Renal cortex interstitium (tissue), 11 donors: Measurements from ENCODE around the gene ZNF302. TPM values are rescaled to one million over a fixed set of nuclear protein-coding genes. Genes with fewer than 3 reads are reported as not detected.
A peak's percentile ranks its signal among the peaks of the same experiment; 100 is the strongest.
"Not testable (repeated sequence)": the region's sequence is repeated elsewhere in the genome, so short reads cannot be mapped to it uniquely, and the experiment has no call there.

Experiments
- DNase-seq, 11 donors: peaks; one replicate each; pipeline ENCODE4 v3.0.0-alpha.2; 2013; ENCODE audit warnings: low read depth in 9 of 11, low spot score in 4 of 11; ENCODE audit errors: extremely low read depth in 1 of 11
- polyA plus RNA-seq, 3 donors: library from polyadenylated mRNA; unstranded; fragments of 120-200 nt; gene quantifications; one replicate each; pipeline ENCODE4 v1.2.1, GENCODE V29; 2013; ENCODE audit not compliant: insufficient read length in 3 of 3

ZNF302 gene
- polyA plus RNA-seq, 3 donors = 70.4 to 89.1 (median 88.1) TPM

DNA sequence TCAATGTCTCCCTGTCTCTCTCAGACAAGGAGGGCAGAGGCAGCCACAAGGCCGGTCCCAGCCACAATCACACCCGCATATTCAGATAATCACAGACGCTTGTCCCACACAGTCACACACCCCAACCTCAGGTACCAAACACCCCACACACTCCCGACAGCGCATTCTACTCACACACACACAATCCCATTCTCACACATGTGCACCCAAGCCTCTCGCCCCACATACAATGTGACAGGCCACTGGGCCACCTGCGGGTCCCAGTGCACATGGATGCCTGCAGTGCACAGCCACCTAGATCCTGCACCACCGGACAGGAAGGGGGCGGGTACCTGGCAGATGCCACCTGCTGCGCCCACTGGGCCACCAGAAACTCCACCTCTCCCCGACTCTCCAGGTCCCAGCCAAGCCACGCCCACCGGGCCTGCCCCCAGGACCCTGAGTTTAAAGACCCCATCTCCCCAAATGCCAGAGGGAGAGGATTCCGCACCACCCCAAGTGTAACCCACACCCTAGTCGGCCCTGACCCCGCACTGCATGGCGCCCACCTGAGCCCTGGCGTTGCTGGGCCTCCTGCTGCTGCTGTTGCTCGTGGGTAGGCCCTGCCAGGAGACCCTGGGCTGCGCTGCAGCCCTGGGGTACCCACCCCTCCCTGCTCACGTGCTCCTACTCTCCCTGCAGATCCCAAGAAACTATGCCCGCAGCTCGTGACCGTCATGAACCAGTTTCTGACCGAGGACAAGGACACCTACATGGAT is 11.1 kb upstream of the ZNF302 start:
- no peak for DNase-seq

DNA sequence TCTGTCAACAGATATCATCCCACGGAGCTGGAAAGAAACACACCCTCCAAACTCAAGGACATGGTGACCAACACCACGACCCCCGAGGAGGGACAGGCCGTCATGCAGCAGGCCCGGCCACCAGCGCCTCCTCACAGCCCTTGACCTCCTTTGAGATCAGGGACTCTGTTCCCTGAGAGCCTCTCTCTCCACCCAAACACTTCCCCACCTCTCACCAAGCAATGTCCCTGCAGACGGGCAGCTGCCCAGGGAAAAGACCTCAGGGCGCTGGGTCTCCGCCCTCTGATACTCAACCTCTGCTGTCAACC is 10.6 kb upstream of the ZNF302 start:
- DNase-seq = no peak

DNA sequence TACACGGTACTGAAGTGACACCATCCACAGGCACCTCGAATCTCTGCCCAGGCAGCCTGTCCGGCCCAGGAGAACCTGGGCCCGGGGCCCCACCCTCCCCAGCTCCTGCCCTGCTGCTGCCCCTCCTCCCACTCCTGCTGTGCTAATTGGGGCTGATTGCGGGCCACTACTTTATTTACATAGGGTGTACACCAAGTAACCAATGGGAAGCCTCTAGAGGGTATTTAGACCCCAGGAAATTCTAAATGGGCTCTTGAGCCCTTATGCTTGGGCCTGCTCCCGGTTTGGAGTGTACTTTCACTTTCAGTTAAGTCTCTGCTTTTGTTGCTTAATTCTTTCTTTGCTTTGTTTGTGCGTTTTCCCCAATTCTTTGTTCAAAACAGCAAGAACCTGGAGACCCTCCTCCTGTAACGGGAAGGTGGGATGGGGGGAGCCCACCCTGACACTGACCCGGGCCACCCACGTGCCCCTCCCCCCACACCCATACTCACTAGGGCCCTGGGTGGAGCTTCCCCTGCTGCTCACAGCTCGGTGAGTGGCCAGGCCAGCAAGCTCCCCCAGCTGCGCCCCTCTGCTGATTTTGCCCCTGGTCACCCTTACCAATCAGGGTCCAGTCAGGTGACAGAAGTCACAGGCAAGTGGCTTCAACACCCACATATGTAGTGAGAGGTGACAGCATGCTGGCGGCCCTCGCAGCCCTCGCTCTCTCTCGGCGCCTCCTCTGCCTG is 10.0 kb upstream of the ZNF302 start:
- no peak for DNase-seq

DNA sequence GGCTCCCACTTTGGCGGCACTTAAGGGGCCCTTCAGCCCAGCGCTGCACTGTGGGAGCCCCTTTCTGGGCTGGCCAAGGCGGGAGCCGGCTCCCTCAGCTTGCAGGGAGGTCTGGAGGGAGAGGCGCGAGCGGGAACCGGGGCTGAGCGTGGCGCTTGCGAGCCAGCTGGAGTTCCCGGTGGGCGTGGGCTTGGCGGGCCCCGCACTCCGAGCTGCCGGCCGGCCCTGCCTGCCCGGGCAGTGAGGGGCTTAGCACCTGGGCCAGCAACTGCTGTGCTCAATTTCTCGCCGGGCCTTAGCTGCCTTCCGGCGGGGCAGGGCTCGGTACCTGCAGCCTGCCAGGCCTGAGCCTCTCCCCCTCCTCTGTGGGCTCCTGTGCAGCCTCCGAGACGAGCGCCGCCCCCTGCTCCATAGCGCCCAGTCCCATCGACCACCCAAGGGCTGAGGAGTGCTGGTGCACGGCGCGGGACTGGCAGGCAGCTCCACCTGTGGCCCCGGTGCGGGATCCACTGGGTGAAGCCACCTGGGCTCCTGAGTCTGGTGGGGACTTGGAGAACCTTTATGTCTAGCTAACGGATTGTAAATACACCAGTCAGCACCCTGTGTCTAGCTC is 9.3 kb upstream of the ZNF302 start:
- not testable (repeated sequence) for DNase-seq

DNA sequence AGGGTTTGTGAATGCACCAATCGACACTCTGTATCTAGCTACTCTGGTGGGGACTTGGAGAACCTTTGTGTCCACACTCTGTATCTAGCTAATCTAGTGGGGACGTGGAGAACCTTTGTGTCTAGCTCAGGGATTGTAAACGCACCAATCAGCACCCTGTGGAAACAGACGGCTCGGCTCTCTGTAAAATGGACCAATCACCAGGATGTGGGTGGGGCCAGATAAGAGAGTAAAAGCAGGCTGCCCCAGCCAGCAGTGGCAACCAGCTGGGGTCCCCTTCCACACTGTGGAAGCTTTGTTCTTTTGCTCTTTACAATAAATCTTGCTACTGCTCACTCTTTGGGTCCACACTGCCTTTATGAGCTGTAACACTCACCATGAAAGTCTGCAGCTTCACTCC is 8.8 kb upstream of the ZNF302 start:
- DNase-seq = not testable (repeated sequence)

DNA sequence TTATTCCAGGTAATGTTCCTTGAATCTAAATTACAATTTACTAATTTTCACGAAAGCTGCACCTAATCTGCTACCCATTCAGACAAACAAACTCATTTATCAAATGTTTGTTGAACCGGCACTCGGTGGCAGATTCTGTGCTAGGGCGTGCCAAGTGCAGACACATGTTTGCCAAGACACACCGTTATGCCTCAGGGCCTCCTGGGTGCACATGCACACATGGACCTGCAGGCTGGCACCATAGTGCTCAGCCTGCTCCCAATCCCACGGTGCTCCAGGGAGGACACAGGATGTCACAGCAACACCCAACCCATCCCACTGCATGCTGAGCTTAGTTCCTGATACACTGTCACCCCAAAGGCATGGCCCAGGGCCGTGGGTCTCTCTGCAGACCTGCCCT is 8.2 kb upstream of the ZNF302 start:
- no peak for DNase-seq

DNA sequence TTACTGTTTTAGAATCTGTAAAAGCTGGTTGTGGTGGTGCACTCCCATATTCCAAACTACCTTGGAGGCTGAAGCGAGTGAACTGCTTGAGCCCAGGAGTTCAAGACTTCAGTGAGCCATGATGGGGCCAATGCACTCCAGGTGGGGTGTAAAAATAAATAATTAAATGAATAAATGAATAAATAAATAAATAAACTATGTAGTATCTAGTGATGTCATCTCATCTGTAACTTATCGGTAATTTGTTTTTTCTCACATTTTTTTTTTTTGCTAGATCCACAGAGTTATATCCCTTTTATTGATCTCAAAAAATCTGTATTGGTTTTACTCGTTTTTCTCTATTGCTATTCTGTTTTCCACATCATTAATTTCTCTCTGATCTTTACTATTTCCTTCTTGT is 5.5 kb upstream of the ZNF302 start:
- no peak for DNase-seq

DNA sequence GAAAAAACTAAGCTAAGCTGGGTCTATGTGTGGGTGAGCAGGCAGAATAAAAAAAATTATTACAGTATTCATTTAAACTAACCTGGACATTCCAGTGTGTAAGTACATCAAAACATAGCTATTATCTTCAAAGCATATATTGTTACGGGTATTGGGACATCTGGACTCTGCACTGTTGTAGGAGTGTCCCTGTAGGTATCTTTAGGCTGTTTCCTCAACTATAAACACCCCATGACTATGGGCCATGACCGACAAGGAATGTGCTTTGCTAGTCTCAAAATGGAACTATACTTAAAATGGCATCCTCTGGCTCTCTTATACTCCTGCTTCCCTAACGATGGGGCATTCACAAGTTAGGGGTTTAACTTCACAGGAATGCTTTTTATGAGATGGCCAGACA is 3.9 kb upstream of the ZNF302 start:
- DNase-seq = no peak

DNA sequence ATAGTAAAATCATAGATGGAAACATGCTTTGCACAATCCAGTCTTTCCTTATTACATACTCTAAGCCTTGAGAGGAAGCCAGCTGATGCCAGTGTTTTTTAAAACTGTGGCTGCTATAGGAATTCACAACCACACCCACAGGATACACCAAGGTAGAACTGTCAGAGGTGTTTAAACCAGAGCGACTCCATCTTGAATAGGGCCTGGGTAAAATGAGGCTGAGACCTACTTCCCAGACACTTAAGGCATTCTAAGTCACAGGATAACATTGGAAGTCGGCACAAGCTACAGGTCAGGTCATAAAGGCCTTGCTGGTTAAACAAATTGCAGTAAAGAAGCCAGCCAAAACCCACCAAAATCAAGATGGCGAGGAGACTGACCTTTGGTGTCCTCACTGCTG is 2.2 kb upstream of the ZNF302 start:
- DNase-seq = no peak

DNA sequence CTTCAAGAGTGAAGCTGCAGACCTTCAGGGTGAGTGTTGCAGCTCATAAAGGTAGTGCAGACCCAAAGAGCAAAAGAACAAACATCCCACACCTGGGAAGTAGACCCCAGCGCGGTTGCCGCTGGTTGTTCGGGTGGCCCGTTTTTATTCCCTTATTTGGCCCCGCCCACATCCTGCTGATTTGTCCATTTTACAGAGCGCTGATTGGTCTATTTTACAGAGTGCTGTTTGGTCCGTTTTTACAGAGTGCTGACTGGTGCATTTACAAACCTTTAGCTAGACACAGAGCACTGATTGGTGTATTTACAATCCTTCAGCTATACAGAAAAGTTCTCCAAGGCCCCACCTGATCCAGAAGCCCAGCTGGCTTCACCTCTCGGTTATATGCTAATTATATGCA is 1.6 kb upstream of the ZNF302 start:
- DNase-seq = no peak

DNA sequence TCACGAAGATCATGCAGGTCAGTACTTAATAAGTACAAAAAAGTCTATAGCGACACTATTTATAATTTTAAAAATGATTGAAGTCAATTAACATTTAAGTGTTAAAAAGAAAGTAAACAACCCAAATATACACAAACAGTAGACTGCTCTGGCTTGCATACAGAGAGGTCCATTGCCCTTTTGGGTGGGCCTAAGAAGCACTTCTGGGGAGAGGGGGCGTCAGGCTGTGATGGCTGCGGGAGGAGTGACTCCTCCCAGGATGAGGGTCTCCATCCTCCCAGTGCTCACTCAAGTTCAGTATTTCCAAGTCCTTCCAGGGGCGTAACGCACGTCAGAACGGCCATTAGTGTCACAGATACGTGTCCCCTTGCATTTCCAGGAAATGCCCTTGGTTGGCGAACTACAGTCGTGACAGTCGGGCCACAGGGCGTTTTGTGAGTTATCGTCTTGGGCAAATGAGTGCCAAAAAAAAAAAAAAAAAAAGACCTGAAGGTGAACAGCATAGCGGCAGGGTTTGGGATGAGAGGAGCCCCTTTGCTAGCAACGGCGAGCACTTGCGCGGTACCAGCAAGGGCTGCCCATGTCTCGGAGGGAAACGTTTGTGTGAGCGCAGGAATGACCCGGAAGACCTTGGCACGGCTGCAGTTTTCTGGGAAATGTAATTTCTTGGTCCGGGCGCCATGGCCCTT is 637 bp upstream of the ZNF302 start, which contains the start of gene SCGB2B2:
Gene SCGB2B2, minus strand, starts transcription at position 463 of the 689 bp plus-strand sequence. CDS start 82,596 bp downstream, outside the sequence.
- peak; percentile 33 to 78 (median 62) for DNase-seq

DNA sequence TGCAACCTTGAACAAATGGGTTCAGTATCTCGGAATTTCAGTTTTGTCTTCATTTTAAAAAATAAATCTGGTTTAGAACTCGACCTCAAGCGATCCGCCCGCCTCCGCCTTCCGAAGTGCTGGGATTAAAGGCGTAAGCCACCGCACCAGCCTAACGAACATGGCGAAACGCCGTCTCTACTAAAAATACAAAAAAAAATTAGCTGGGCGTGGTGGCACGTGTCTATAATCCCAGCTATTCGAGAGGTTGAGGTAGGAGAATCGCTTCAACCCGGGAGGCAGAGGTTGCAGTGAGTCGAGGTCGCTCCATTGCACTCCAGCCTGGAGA is 571 bp downstream of the ZNF302 start:
- DNase-seq = no peak

DNA sequence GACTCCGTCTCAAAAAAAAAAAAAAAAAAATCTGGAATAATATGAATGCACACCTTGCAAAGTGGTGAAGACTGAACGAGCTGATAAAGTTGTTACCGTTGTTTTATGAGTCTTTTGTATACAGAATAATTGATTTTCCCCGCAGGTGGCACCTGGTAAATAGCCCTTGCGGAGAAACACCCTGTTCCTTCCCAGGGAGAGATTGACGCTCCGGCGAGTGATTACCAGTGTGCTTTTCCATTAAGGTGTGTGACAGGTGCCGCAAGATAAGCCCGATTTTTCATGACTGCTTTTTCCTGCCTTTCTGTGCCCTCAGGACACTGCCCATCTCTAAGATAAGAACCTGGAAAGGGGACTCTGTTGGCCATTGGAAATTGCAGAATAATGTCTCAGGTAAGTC is 943 bp downstream of the ZNF302 start:
- DNase-seq = no peak

DNA sequence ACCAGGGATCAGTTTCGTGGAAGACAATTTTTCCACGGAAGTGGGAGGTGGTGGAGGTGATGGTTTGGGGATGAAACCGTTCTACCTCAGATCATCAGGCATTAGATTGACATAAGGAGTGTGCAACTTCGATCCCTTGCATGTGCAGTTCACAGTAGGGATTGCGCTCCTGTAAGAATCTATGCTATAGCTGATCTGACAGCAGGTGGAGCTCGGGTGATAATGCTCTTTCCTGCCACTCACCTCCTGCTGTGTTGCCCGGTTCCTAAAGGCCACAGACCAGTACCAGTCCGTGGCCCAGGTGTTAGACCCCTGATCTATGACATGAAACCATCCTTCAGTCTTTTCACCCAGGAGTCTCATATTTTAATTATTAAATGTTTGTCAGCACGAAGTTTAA is 4.0 kb downstream of the ZNF302 start:
- no peak for DNase-seq

DNA sequence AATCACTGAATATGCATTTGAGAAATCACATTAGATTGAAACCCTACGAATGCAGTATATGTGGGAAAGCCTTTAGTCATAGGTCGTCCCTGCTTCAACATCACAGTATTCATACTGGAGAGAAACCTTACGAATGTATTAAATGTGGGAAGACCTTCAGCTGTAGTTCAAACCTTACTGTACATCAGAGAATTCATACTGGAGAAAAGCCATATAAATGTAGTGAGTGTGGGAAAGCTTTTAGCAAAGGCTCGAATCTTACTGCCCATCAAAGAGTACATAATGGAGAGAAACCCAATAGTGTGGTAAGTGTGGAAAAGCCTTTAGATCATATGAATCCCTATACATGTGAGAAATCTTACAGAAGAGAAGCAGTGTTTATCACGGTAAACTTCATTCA is 7.8 kb downstream of the ZNF302 start:
- not testable (repeated sequence) for DNase-seq

DNA sequence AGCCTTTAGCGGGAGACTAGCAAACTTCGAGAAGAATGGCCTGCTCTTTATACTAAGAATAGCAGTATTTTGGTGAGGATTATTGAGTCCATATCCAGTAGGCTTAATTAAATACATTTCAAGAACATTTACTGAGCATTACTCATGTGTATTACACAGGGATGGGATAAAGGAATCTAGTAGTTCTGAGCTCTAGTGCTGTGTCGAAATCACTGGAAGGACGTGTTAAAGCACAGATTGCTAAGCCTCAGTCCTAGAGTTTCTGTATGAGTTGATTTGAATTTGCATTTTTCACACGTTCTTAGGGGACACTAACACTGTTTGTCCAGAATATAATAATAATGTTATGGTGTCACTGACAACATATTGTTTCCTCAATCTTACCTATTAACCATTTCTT is 9.0 kb downstream of the ZNF302 start:
- no peak for DNase-seq

DNA sequence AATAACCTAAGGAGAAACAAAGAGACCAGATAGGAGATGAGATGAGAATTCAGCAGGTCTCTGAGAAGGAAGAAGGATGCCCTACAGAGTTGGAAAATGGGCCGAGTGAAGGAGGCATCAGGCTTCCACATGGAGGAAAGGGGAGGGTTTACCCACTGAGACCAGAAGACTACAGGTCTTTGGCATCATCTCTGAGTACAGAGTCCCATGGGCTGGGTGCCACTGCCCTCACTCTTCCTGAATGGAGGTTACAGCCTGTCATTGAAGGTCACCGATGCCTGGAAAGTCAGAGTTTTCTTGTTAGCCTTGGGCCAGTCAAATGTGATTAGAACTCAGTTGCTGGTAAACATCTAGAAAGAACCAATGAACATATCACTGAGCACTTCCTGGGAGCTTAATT is 9.9 kb downstream of the ZNF302 start:
- no peak for DNase-seq

DNA sequence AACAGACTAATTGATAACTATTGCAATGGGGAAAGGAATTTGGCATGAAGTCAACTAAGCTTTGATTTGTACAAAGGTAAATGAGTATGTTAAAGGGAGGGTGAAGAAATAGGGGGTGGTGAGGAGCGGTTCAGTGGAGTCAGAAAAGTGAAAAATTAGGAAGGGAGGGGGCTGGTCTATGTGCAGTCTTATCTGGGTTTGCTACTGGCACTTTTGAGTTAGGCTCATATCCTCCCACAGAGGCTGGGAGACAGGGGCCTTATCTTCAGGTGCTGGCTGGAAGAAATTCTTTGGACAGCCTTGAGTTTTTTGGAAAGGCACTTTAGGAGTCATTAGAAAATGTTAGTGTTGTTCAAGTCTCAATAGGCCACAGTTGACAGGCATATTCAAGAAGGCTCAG is 11.1 kb downstream of the ZNF302 start:
- no peak for DNase-seq

DNA sequence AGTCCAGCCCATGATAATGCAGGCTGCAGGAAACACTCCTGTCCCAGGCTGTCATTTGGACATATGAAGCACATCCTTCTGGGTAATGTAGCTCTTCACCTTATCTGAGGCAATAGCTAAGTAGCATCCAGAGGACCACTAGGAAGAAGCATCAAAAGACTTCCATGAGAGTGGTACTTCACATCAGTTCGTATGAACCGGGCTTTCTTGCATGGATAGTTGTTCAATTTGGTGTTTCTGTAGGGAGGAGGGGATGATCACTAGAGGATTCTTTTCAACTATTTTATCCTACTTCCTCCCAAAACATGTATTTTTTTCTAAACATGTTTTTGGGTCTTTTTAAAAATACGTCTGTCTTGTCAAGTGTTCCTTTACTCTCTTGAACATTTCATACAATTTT is 12.9 kb downstream of the ZNF302 start:
- DNase-seq = no peak

DNA sequence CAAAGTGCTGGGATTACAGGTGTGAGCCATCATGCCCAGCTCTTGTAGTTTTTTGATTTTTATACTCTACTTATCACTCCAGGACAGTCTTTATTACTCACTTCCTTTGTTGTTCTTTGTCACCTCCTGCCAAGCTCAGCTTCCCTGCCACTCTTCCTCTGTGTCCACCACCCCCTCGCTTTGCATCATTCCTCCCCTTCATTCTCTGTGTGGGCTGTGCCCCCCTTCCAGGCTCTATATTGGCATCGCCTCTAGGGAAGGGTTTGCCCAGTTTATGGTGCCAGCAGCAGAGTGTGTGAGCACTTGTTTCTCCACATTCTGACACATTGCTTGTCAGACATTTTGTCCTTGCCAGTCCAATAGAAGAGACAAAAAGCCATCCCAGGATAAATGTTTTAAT is 15.1 kb downstream of the ZNF302 start:
- DNase-seq = no peak
